ENCODE results near the gene MSLN. TPM values are rescaled to one million over a fixed set of nuclear protein-coding genes. Genes with fewer than 3 reads are reported as not detected.

The MSLN gene
- polyA plus RNA-seq, 1 donor (not counting 4 experiments of a cell fraction or from before 2014, with no cell fraction given): 8.5 TPM

GRCh38 chr16:807347-808084 lies 47.0 kb downstream of the MSLN start:
- dilution Hi-C loops (cut with MboI; ENCODE audit: extremely low pct_ligation_motif_present, low sequenced_read_pairs): no loop called here
- Histone ChIP-seq H4K20me1 (ENCODE audit: control insufficient read depth, extremely low read depth, insufficient read depth, low read length) (no peaks in the 10 kb centered on the region), H3K4me3 (ENCODE audit: control insufficient read depth in 2 of 3, extremely low read depth in 1 of 3, insufficient read depth in 2 of 3, low read depth in 1 of 3, low read length in 3 of 3) (peak overlapping the region; percentile 63 to 85 (median 69)), H3K9me1 (ENCODE audit: control insufficient read depth, extremely low read depth, insufficient read depth, low read length) (no peaks in the 10 kb centered on the region), H3K27ac (ENCODE audit: control insufficient read depth, insufficient read depth, low read length) (peak overlapping the region; percentile 60), H3K79me2 (ENCODE audit: control insufficient read depth, insufficient read depth, low read length) (no peaks in the 10 kb centered on the region), H3K9me3 (ENCODE audit: control insufficient read depth, low read depth, low read length) (no peaks in the 10 kb centered on the region), H3K27me3 (ENCODE audit: control insufficient read depth, extremely low read depth, insufficient read depth, low read length) (peaks cover 12% of the 10 kb centered on the region), H3K9ac (ENCODE audit: control insufficient read depth, extremely low read depth, insufficient read depth, low read length) (peak overlapping the region; percentile 85), H2AFZ (ENCODE audit: control insufficient read depth, low read length) (peak overlapping the region; percentile 95), H3K4me1 (ENCODE audit: control insufficient read depth, extremely low read depth, insufficient read depth, low read length) (no peaks in the 10 kb centered on the region), H3K4me2 (ENCODE audit: control insufficient read depth, extremely low read depth, insufficient read depth, low read depth, low read length) (peak overlapping the region; percentile 82), H3K36me3 (ENCODE audit: control insufficient read depth in 2 of 2, extremely low read depth in 1 of 2, insufficient read depth in 2 of 2, low read length in 2 of 2) (no peaks in the 10 kb centered on the region)
- FAIRE-seq (peak; percentile 81), DNase-seq (ENCODE audit: low read depth, low spot score) (no peak)
- TF ChIP-seq, protein P1, sequence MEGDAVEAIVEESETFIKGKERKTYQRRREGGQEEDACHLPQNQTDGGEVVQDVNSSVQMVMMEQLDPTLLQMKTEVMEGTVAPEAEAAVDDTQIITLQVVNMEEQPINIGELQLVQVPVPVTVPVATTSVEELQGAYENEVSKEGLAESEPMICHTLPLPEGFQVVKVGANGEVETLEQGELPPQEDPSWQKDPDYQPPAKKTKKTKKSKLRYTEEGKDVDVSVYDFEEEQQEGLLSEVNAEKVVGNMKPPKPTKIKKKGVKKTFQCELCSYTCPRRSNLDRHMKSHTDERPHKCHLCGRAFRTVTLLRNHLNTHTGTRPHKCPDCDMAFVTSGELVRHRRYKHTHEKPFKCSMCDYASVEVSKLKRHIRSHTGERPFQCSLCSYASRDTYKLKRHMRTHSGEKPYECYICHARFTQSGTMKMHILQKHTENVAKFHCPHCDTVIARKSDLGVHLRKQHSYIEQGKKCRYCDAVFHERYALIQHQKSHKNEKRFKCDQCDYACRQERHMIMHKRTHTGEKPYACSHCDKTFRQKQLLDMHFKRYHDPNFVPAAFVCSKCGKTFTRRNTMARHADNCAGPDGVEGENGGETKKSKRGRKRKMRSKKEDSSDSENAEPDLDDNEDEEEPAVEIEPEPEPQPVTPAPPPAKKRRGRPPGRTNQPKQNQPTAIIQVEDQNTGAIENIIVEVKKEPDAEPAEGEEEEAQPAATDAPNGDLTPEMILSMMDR (optimal IDR thresholded peaks at IDR 0.05 in 1 of 3, IDR thresholded peaks at IDR 0.05 in 1 of 3, conservative IDR thresholded peaks at IDR 0.05 in 1 of 3; ENCODE audit: extremely low read depth in 1 of 3, insufficient read depth in 2 of 3, low read length in 3 of 3): no peak
- no peak for TF ChIP-seq EZH2 (IDR thresholded peaks at IDR 0.05; ENCODE audit: low read length)

DNA sequence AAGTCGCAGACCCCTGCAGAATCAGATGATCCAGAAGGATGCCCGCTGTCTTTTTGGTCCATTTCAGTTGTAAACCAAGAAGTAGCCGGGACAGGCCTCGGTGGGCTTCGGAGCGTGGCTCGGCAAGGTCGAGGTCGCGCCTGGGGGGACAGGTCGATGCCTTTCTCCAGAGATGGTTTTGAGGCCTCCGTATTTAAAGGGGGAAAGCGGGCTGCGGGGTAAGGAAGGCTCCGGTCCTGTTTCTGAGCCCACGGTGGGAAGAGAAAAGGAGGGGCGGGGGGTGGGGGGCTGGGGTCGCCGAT lies 47.5 kb downstream of the MSLN start:
- H3K4me2 ChIP-seq (ENCODE audit: control insufficient read depth, extremely low read depth, insufficient read depth, low read depth, low read length): peak overlapping the region; percentile 82
- FAIRE-seq (no peak), DNase-seq (ENCODE audit: low read depth, low spot score) (no peak)
- H3K9me1 ChIP-seq (ENCODE audit: control insufficient read depth, extremely low read depth, insufficient read depth, low read length): no peaks in the 10 kb centered on the region
- dilution Hi-C loops (cut with MboI; ENCODE audit: extremely low pct_ligation_motif_present, low sequenced_read_pairs): no loop called here
- H4K20me1 ChIP-seq (ENCODE audit: control insufficient read depth, extremely low read depth, insufficient read depth, low read length): no peaks in the 10 kb centered on the region
- no peaks in the 10 kb centered on the region for H3K79me2 ChIP-seq (ENCODE audit: control insufficient read depth, insufficient read depth, low read length)
- H3K4me3 ChIP-seq (ENCODE audit: control insufficient read depth in 2 of 3, extremely low read depth in 1 of 3, insufficient read depth in 2 of 3, low read depth in 1 of 3, low read length in 3 of 3): peak overlapping the region; percentile 63 to 85 (median 69)
- H3K27me3 ChIP-seq (ENCODE audit: control insufficient read depth, extremely low read depth, insufficient read depth, low read length): peaks cover 12% of the 10 kb centered on the region
- H3K4me1 ChIP-seq (ENCODE audit: control insufficient read depth, extremely low read depth, insufficient read depth, low read length): no peaks in the 10 kb centered on the region
- H2AFZ ChIP-seq (ENCODE audit: control insufficient read depth, low read length): peak overlapping the region; percentile 95
- peak overlapping the region; percentile 85 for H3K9ac ChIP-seq (ENCODE audit: control insufficient read depth, extremely low read depth, insufficient read depth, low read length)
- H3K36me3 ChIP-seq (ENCODE audit: control insufficient read depth in 2 of 2, extremely low read depth in 1 of 2, insufficient read depth in 2 of 2, low read length in 2 of 2): no peaks in the 10 kb centered on the region
- H3K27ac ChIP-seq (ENCODE audit: control insufficient read depth, insufficient read depth, low read length): peak overlapping the region; percentile 24
- H3K9me3 ChIP-seq (ENCODE audit: control insufficient read depth, low read depth, low read length): no peaks in the 10 kb centered on the region
- TF ChIP-seq EZH2 (IDR thresholded peaks at IDR 0.05; ENCODE audit: low read length): no peak
- TF ChIP-seq, protein P1 (optimal IDR thresholded peaks at IDR 0.05 in 1 of 3, IDR thresholded peaks at IDR 0.05 in 1 of 3, conservative IDR thresholded peaks at IDR 0.05 in 1 of 3; ENCODE audit: extremely low read depth in 1 of 3, insufficient read depth in 2 of 3, low read length in 3 of 3): no peak
